G401 (cell line): Measurements from ENCODE around the gene PAX8. TPM values are rescaled to one million over a fixed set of nuclear protein-coding genes. Genes with fewer than 3 reads are reported as not detected.
A peak's percentile ranks its signal among the peaks of the same experiment; 100 is the strongest.

Source experiments
- DNase-seq: peaks from one replicate; pipeline ENCODE4 v3.0.0-alpha.2; 2015; ENCODE audit warnings: low spot score
- in situ Hi-C: cut with HindIII; loops from 2 replicates; pipeline ENCODE4 v1.10.0; 2016; ENCODE audit warnings: low sequenced_read_pairs, mixed read lengths
- total RNA-seq: library from RNA; depleted of rRNA; stranded (reverse); fragments of >200 nt; shearing (Covaris generic); gene quantifications from 2 replicates; pipeline ENCODE4 v1.2.3, GENCODE V29; 2014

Gene PAX8
- total RNA-seq, 1 experiment from 2014 or later: not detected

GRCh38 chr2:113198048-113198789 lies 80.5 kb downstream of the PAX8 start:
- in situ Hi-C loops: no loop called here
- no peak for DNase-seq

DNA sequence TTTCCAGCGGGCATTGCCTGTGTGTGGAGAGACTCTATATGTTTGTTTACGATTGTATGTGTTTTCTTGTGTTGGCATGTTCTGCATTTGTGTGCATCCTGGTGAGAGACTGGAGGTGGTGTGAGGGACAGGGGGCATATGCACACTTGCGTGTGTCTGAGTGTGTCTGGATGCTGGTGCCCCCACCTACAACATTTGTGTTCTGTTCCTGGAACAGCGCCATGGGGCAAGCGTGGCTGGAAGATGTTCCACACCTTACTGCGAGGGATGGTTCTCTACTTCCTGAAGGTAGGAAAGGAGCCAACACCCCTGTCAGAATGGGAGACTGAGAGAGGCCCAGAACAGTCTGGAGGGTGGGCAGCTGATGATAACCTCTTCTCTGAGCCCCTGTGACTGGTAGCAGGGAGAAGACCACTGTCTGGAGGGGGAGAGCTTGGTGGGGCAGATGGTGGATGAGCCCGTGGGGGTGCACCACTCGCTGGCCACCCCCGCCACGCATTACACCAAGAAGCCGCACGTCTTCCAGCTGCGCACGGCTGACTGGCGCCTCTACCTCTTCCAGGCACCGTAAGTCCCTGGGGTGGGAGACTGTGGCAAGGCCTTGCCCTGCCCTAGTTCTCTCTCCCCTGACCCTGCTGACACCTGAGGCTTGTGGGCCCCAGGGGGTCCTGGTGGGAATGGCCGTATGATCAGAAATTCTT lies 81.2 kb downstream of the PAX8 start:
- in situ Hi-C loops: no loop called here
- no peak for DNase-seq

- DNase-seq: no peak
- in situ Hi-C loops: no loop called here
Measured at GRCh38 chr2:113196839-113197238, 81.9 kb downstream of the PAX8 start.

DNA sequence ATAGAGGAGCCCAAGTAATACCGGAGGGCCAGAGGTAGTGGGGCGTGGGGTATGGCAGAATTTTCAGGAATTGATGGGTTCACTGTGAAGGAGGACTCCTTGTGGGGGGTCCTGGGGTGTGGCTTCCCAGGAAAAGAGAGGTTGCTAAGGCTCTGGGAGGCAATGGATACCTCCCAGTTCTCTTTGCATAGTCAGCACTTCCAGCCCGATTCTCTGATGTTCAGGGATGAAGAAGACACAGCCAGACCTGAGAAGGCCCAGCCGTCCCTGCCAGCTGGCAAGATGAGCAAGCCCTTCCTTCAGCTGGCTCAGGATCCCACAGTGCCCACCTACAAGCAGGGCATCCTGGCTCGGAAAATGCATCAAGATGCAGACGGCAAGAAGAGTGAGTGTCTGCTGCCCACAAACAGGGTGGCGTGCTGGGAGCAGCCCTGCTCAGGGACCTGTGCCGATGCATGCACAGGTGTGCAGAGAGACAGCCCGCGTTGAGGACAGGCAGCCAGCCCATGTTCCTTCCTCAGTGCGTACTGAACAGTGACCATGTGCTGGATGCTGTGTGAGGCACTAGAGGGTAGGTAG lies 82.7 kb downstream of the PAX8 start:
- peak; percentile 23 for DNase-seq
- in situ Hi-C loops: no loop called here

DNA sequence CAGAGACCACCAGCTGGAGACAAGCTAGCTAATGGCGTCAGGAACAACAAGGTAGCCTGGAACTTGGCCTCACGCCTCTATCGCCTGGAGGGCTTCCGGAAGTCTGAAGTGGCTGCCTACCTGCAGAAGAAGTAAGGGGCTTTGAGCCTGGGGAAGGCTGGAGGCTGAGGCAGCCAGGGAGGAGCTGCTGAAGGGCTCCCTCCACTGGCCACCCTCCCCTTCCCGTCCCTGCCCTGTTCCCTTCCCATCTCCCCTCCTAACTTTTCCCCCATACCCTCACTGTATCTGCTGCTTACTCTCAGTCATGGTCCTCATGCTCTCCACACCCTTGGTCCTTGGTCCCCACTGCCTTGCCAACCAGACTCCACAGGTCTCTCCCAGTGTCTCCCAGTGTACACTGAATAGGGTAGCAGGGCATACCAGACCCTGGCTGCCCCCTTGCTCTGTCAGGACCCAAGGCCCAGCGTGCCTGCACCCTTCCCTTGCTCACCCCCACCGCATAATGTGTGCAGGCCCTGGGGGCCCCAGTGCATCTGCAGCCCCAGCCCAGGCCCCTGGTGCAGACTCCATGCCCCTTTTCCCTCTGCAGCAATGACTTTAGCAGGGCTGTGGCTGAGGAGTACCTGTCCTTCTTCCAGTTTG lies 86.1 kb downstream of the PAX8 start:
- in situ Hi-C loops: no loop called here
- DNase-seq: no peak

DNA sequence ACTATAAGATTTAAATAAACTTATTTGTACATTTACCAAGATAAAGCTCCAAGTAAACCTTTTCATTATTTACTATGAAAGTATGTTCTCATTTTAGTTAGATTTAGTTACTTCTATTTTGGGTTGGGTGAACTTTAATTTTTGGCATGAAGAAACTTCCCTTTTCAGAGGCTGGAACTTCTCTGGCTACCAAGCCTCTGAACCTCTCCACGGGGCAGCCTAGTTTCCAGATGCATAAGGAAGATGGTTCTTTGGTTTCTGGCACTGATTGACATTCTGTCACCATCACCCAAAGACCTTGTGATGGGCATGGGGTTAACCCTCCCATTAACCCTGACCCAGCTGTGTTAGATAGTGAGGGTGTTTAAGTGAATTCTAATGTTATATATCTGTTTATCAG lies 87.8 kb downstream of the PAX8 start:
- in situ Hi-C loops: no loop called here
- DNase-seq: no peak

- no peak for DNase-seq
- in situ Hi-C loops: no loop called here
Measured at GRCh38 chr2:113187771-113188170, 91.0 kb downstream of the PAX8 start.

GRCh38 chr2:113186433-113186796 lies 92.3 kb downstream of the PAX8 start:
- in situ Hi-C loops: no loop called here
- no peak for DNase-seq

GRCh38 chr2:113185664-113186432 lies 92.9 kb downstream of the PAX8 start:
- in situ Hi-C loops: no loop called here
- no peak for DNase-seq

DNA sequence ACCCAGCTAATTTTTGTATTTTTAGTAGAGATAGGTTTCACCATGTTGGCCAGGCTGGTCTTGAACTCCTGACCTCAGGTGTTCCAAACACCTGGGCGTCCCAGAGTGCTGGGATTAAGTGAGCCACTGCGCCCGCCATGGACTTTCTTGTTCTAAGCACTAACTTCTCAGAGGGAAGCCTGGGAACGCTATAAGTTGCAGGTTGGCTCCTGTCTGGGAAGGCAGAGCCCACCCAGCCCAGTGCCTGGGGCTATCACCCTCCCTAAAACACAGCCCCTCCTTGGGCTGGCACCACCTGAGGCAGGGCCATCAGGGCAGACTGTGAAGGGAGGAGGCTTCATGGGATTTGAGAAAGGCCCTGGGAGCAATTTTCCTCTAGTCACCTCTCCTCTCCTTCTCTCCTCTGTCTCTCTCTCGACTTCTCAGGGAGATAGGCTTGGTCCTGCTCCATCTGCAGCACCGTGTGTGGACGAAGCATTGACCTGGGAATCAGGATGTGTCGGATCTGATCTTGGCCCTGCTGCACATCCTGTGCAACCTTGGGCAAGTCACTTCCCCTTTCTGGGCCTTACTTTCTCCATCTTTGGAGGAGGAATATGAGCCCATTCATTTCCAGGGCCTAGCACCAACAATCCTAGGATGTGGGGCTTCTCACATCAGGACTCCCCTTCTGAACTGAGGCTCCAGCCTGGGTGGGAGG lies 94.0 kb downstream of the PAX8 start:
- no peak for DNase-seq
- in situ Hi-C loops: no loop called here

- DNase-seq: no peak
- in situ Hi-C loops: no loop called here
Measured at GRCh38 chr2:113183703-113184102, 95.0 kb downstream of the PAX8 start.

DNA sequence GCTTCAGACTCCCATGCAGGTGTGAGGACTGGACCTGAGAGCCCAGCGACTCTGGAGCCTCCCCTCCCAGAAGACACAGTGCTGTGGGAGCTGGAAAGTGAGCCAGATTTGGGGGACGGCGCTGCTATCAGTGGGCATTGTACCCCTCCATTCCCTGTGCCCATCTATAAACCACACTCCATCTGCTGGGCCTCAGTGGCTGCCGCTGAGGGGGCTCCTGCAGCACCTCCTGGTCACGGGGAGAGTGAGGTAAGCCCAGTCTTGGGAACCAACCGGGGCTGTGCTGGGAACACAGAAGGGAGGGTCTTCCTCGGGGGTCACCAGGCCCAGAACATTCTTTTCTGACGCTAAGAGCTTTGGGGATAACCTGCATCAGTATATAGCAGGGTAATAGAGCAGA lies 95.5 kb downstream of the PAX8 start:
- in situ Hi-C loops: no loop called here

DNA sequence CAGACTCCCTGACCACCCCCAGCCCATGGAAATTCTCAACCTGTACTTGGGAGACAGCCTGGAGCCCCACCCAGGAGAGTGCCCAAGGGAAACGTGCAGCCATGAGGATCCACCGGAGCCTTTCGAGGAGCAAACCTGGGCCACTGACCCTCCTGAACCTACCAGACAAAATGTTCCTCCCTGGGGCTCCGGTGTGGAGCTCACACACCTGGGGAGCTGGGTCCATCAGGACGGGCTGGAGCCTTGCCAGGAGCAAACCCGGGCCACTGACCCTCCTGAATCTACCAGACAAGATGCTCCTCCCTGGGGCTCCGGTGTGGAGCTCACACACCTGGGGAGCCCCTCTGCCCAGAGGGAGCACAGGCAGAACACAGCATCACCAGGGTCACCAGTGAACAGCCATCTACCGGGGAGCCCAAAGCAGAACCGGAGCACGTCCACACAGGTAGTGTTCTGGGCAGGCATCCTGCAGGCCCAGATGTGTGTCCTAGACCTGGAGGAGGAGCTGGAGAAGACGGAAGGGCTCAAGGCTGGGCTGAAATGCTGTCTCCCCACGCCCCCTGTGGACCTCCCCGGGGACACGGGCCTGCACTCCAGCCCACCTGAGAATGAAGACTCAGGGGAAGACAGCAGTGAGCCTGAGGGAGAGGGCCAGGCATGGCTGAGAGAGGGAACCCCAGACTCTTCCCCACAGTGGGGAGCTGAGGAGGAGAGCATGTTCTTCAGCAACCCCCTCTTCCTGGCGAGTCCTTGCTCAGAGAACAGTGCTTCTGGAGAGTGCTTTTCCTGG lies 96.1 kb downstream of the PAX8 start:
- in situ Hi-C loops: no loop called here
- DNase-seq: no peak

More for the DNA sequence above, 95.5 kb downstream of the PAX8 start:
- DNase-seq: no peak

GRCh38 chr2:113181258-113182051 lies 97.3 kb downstream of the PAX8 start:
- DNase-seq: no peak
- in situ Hi-C loops: no loop called here

- in situ Hi-C loops: no loop called here
- no peak for DNase-seq
Measured at GRCh38 chr2:113180131-113180946, 98.4 kb downstream of the PAX8 start.

- in situ Hi-C loops: no loop called here
- no peak for DNase-seq
Measured at GRCh38 chr2:113179446-113180045, 99.2 kb downstream of the PAX8 start.
